ENCODE results near the gene LAMB4.

Gene LAMB4

GRCh38 chr7:107977048-107977447 is 153.1 kb downstream of the LAMB4 start:
- no peak for TF ChIP-seq CTCF (IDR thresholded peaks at IDR 0.05)

- TF ChIP-seq CTCF (IDR thresholded peaks at IDR 0.05), result no peak
Measured at GRCh38 chr7:107976620-107977019, 153.5 kb downstream of the LAMB4 start.

GRCh38 chr7:107975394-107976013 is 154.7 kb downstream of the LAMB4 start:
- TF ChIP-seq CTCF (IDR thresholded peaks at IDR 0.05), result no peak

- no peak for TF ChIP-seq CTCF (IDR thresholded peaks at IDR 0.05)
Measured at GRCh38 chr7:107973861-107974260, 156.3 kb downstream of the LAMB4 start.
